Measurements from ENCODE around the gene FPGT.

FPGT gene

GRCh38 chr1:74235153-74235552, 37.1 kb downstream of the FPGT start, which contains the start of gene TNNI3K:
Gene TNNI3K, plus strand, starts transcription at chr1:74235387. Its CDS starts 65 bp downstream, at chr1:74235452.
- DNase-seq (ENCODE audit: extremely low spot score) = no peak
- CTCF ChIA-PET = no interaction called here
- no peak for TF ChIP-seq CTCF (IDR thresholded peaks at IDR 0.05; ENCODE audit: control extremely low read depth, extremely low read depth, low read depth, missing control alignments)
- POLR2A ChIA-PET = no interaction called here

DNA sequence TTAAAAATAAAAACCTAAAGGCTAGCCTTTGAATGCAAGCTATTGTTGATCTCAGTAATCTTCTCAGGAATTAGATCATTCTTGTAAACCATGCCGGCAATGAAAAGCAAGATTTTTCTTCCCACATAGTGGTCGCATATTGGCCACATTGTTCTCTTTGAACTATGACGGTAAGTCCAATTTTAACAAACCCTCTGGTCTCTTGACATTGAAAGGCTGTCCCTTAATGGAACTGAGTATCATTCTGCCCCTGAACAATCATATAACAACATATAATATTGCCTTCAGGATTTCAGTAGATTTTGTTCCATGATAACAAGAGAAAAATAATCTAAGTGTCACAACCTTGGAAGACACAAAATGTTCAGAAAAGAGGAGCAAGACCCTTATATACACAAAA, 38.4 kb downstream of the FPGT start:
- DNase-seq (ENCODE audit: extremely low spot score) = no peak
- no peak for TF ChIP-seq CTCF (IDR thresholded peaks at IDR 0.05; ENCODE audit: control extremely low read depth, extremely low read depth, low read depth, missing control alignments)
- POLR2A ChIA-PET = no interaction called here
- CTCF ChIA-PET = no interaction called here

DNA sequence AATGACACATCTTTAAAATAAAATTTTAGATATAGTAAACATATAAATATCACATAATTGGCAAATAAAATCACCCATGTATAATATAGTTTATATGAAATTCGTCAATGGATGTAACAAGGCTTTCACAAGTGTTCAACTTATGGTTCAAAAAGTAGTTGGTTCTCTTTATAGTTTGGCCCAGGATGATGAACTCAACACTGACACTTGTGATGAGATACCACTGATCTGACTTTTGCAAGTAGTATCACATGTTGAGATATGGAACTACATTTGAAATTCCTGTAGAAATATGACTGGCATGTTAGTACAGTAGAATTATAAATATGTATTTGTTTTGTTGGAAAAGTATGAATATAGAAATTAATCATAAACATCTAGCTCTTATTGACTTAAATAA, 39.0 kb downstream of the FPGT start:
- no peak for DNase-seq (ENCODE audit: extremely low spot score)
- TF ChIP-seq CTCF (IDR thresholded peaks at IDR 0.05; ENCODE audit: control extremely low read depth, extremely low read depth, low read depth, missing control alignments) = no peak
- POLR2A ChIA-PET = no interaction called here
- CTCF ChIA-PET = interaction anchor here (1.4 to 1.9 kb wide), 3 partner anchors 10 to 32 kb away, joined by 3 to 7 read pairs (median 5); no protein-coding TSS in a partner anchor

DNA sequence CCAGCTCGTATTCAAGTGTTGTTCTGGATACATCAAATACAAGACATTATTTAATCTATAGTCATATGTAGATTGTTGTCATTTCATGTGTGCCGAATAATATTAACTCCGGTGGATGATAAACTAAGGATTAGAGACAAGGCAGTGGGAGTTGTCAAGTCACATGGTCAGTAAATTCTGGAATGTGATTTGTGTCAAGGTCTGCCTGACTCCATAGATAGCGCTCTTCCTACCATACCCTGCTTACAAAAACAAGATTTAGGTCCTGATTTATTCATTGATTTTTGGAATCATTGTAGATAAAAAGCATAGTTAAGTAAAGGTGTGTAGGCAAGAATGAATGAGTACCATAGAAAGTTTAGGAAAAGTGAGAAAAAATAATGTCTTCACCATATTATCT, 39.7 kb downstream of the FPGT start:
- ChIA-PET POLR2A (no interaction called here), CTCF (interaction anchor here (1.4 to 1.9 kb wide), 4 partner anchors 9 to 31 kb away, joined by 3 to 7 read pairs (median 5); no protein-coding TSS in a partner anchor)
- no peak for DNase-seq (ENCODE audit: extremely low spot score)
- no peak for TF ChIP-seq CTCF (IDR thresholded peaks at IDR 0.05; ENCODE audit: control extremely low read depth, extremely low read depth, low read depth, missing control alignments)

DNA sequence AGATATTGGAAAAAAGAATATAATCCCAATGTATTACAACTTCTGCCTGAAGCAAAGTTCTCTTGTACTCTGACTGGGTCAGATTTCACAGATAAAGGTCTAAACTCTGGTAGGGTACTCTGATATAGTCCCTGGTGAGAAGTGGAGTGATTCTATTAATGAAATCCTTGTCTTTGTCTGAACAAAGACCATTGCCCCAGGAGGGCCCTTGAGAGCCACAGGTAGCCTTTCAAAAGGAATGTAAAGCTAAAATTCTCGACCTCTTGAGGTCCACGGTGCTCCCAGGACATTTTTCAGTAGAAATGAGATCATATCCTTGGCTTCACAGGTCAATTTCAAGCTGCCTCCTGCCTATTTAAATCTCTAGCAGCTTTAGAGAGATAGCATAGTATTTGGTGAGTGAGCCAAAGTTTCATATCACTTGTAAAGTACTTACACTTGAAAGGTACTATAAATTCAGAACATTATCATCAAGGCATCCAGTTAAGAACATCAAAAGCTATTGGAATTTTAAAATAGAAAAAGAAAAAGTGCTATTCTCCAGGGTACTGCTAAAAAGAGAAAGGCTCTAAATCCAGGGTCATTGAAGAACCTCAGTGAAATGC, 47.2 kb downstream of the FPGT start:
- ChIA-PET POLR2A (no interaction called here), CTCF (interaction anchor here (1.5 kb wide), 1 partner anchor 16 kb away, joined by 3 read pairs; no protein-coding TSS in a partner anchor)
- no peak for DNase-seq (ENCODE audit: extremely low spot score)
- TF ChIP-seq CTCF (IDR thresholded peaks at IDR 0.05; ENCODE audit: control extremely low read depth, extremely low read depth, low read depth, missing control alignments) = no peak

GRCh38 chr1:74246315-74246714, 48.3 kb downstream of the FPGT start:
- POLR2A ChIA-PET = no interaction called here
- CTCF ChIA-PET = interaction anchor here (1.4 to 1.5 kb wide), 3 partner anchors 9 to 24 kb away, joined by 3 to 5 read pairs (median 5); no protein-coding TSS in a partner anchor
- no peak for DNase-seq (ENCODE audit: extremely low spot score)
- TF ChIP-seq CTCF (IDR thresholded peaks at IDR 0.05; ENCODE audit: control extremely low read depth, extremely low read depth, low read depth, missing control alignments) = no peak
